Stimulated activated CD8-positive, alpha-beta memory T cell treated with anti-CD3 and anti-CD28 coated beads, Interleukin-7, amount 100 ng/mL, for 24 hours (primary cell): ENCODE data around the gene UNC5B.

ENCODE experiments used
- DNase-seq: peaks from one replicate; pipeline ENCODE4 v3.0.0-alpha.2; 2020; ENCODE audit warnings: low read depth

UNC5B gene

GRCh38 chr10:71255550-71255807 lies 43.1 kb downstream of the UNC5B start:
- DNase-seq, result no peak

- DNase-seq, result no peak
Observed at GRCh38 chr10:71255808-71256660, 43.7 kb downstream of the UNC5B start.

GRCh38 chr10:71256661-71257318 lies 44.4 kb downstream of the UNC5B start:
- no peak for DNase-seq

DNA sequence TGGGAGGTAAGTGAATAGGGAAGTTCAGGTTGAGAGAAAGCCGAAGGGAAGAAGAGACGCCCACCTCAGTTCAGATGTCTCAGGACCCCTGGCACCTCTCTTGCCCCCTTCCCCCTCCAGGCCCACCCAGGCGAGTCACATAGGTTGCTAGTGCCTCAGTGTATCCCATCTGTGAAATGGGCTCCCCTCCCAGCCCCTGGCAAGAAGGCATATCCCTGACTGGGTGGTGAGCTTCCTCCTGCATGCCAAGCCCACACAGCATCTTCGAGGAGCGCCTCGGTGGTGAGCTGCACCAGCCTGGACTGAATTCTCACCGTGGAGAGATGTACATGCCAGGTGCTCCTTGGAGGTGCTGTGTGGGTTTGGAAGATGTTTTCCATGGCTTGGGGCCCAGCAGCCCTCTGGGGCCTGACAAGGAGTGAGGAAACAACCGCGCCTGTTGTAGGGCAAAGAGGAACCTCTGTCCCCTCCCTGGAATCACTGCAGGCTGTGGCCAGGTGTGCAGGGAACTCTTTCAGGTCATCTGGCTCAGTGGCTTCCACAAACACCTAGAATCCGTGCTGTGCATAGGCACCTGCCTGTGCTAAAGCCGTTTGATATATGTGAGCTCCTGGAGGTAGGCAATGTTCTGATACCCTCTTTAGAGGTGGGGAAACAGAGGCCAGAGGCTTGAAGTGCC lies 45.1 kb downstream of the UNC5B start:
- no peak for DNase-seq

DNA sequence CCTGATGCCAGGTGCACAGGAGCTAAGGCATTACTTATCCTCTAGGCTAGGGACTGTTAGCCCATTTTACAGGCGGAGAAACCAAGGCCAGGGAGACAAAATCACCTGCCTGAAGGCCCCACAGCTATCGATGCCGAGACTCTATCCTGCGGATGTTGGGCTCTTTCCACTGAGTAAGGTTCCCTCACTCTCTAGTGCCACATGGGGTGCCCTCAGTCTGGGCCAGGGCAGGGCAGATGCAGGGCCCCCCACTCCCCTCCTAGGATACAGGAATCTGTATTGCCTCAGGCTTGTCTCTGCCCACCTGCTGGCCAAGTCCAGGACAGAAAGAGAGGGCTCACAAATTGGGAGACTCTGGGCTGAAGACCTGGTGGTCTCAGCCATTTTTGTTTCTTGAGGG lies 45.7 kb downstream of the UNC5B start:
- no peak for DNase-seq

DNA sequence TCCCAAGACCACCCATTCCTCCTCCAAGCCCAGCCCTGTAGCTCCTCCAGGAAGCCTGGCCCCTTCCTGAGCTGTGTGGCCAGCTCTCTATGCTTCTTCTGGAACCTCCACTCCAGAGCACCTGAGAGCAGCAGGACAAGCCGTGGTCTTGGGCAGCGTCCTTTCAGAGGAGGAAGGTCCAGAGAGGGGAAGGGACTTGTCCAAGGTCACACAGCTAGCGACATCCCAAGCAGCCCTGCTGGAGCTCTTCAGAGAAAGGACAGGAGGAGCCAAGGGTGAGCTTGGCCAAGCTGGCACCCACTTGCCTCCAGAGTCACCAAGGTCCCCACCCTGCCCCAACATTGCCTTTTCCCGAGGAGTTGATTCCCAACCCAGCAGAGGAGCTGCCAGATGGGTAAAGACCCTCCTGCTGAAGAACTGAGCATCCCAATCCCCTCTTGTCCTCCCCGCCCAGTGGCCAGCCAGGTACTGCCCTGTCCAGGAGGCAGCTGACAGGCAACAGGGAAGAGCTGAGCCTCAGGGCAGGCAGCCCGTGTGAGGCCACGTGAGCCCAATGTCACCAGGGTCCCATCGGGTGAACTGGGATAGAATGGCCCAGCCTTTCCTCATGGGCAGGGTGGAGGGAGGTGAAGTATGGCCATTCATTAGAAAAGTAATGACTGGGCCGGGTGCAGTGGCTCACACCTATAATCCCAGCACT lies 46.2 kb downstream of the UNC5B start:
- no peak for DNase-seq

DNA sequence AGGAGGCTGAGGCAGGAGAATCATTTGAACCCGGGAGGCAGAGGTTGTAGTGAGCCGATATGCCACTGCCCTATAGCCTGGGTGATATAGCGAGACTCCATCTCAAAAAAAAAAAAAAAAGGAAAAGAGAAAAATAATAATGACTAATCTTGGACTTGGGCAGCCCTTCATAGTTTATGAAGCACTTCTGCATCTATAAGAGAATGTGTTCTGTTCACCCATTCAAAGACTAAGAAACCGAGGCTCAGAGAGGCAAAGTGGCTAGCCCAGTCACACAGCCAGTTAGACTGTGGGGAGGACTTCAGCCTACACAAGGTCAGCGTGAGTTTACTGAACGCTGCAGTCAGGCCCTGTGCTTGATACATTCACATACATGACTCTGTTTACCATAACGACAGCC lies 46.9 kb downstream of the UNC5B start:
- no peak for DNase-seq

GRCh38 chr10:71259815-71260501 lies 47.6 kb downstream of the UNC5B start:
- no peak for DNase-seq

DNA sequence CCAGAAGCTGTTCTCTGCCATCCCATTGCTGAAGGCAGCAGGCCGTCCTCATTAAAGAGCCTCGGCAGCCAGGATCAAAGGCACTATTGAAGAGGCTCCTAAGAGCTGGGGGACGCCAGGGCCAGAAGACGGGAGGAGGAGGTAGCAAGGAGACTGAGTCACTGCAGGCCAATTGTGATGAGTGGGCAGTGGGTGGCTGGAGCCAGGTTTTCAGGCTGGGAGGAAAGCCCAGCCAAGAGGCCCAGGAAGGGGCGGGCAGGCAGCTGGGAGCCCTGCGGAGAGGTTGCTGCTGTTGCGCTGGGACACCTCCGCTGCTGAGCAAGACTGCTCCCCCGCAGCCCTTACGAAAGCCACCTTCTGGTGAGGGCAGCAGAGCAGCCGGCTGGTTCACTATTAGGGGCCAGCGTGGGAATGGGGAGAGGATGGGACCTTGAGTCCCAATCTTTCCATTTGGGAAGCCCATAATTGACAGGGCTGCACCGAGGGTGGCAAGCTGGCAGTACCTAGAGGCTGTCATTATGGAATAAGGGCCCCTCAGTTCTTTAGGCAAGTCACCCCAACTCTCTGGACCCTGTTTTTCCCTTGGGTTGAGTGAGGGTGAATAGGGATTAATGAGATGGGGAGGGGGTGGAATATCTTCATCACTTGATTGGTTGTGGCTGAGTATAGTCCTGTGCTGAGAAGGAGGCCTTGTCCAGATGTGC lies 48.4 kb downstream of the UNC5B start:
- DNase-seq, result no peak

DNA sequence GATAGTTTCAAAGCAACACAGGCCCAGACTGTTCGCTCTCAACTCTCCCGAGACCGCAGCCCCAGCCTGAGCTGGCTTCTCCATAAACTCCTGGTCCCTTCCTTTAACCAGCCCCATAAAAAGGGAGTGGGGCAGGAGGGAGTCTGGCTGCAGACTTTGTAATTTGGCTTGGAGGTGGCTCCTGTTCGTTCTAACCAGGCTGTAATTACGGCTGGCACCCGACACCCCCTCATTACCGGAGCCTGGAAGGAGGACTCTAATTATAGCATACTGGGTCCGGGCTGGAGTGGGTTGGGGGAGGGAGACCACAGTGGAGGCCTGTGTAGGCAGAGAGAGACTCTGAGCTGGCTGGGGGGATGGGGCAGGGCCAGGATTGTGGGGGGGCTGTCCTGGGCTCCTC lies 49.7 kb downstream of the UNC5B start:
- no peak for DNase-seq

DNA sequence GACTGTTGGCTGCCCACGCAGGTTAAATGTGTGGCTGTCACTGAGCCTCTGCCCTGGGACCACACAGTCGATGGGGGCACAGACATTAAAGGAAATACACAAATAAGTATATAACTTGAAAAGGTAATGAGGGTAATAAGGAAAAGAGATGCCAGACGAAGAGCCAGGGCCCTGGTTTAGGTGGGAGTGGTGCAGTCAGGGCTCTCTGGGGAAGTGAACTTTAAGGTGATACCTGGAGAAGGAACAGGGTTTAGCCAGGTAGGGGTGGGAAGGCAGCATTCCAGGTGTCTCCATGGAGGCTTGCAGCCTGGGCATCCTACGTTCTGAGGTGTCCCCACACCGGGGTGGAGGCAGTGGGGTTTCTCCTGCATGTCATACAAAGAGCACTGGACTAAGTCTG lies 50.4 kb downstream of the UNC5B start:
- no peak for DNase-seq

- DNase-seq, result no peak
Observed at GRCh38 chr10:71263376-71263775, 51.0 kb downstream of the UNC5B start.

GRCh38 chr10:71264345-71265200 lies 52.2 kb downstream of the UNC5B start:
- no peak for DNase-seq

GRCh38 chr10:71265201-71265575 lies 52.8 kb downstream of the UNC5B start:
- no peak for DNase-seq

DNA sequence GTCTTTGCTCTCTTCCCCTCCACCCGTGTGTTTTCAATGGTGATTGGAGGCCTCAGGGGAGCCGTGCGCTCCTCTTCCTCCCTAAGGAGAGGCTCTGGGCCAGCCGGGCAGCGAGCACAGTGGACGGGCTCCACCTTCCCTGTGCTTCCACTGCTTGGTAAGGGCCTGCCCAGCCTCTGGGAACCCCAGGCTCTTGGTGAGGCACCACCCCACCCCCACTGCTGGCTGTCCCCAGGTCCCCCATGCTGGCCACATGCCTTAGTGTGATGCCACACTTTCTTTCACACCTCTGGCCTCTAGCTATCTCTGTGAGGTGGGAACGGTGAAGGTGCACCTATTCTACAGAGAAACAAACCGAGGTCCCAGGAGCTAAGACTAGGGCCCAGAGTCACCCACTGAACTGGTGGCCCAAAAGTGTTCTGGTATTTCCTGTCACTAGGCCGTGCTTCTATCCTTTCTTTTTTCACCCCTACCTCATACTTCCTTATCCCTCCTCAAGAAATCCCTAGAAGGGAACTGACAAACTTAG lies 53.3 kb downstream of the UNC5B start:
- no peak for DNase-seq

DNA sequence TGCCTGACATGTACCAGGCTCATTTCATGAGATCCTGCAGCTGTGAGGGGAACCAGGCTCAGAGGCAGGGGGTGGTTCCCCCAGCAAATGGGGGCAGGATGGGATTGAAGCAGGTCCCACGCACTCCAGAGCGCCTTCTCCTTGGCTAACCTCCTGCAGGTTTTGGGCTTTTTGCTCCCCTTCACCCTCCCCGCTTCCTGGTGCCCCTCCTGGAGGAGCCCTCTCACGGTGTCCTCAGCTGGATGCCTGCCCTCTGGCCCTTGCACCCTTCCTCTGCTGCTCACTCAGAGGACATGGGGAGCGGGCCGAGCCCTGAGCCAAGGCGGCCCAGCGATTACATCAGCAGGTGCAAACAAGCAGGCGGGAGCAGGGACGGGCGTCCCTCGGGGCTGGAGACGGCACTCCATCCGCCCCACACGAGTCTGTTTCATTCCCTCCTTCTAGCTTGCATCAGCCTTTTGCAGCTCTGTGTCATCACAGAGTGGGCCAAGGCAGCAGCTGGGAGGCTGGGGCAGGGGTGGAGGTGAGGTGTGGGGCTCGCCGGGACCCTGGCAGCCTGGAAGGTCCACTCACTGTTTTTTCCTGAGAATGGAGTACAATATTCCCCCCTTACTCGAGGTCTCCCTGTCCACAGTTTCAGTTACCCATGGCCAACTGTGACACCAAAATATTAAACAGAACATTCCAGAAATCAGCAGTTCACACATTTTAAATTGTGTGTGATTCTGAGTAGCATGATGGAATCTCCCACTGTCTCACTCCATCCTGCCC lies 54.0 kb downstream of the UNC5B start:
- no peak for DNase-seq

- no peak for DNase-seq
Observed at GRCh38 chr10:71266918-71267442, 54.6 kb downstream of the UNC5B start.

- no peak for DNase-seq
Observed at GRCh38 chr10:71267508-71268240, 55.3 kb downstream of the UNC5B start.
